ENCODE measurements around the gene IQCB1. TPM values are rescaled to one million over a fixed set of nuclear protein-coding genes. Genes with fewer than 3 reads are reported as not detected.
"Not testable (repeated sequence)": the region's sequence is repeated elsewhere in the genome, so short reads cannot be mapped to it uniquely, and the experiment has no call there.

IQCB1 gene
- total and polyA plus RNA-seq, 4 donors = 2.8 to 14.0 (median 9.4) TPM

- Histone ChIP-seq H3K27me3 (ENCODE audit: control insufficient read depth in 4 of 4, insufficient read depth in 4 of 4, low read length in 3 of 4) (no peaks in the 10 kb centered on the region), H3K9me3 (ENCODE audit: control insufficient read depth in 4 of 4, low read length in 3 of 4) (no peaks in the 10 kb centered on the region), H3K9ac (ENCODE audit: low read depth in 1 of 2, low read length in 2 of 2) (no peak overlapping the region), H3K4me1 (ENCODE audit: control insufficient read depth in 4 of 4, insufficient read depth in 4 of 4, low read length in 3 of 4) (no peaks in the 10 kb centered on the region), H3K36me3 (ENCODE audit: control insufficient read depth in 4 of 4, insufficient read depth in 3 of 4, low read depth in 1 of 4, low read length in 3 of 4) (no peaks in the 10 kb centered on the region), H3K4me3 (ENCODE audit: low read depth in 1 of 3, low read length in 3 of 3) (no peak overlapping the region), H3K27ac (ENCODE audit: low read depth in 1 of 2, low read length in 2 of 2) (no peak overlapping the region)
- DNase-seq (ENCODE audit: low spot score) = no peak
- TF ChIP-seq RAD21 (IDR thresholded peaks at IDR 0.05) = no peak
- no peak for TF ChIP-seq HNF4A (conservative IDR thresholded peaks at IDR 0.05)
- TF ChIP-seq, protein P1, sequence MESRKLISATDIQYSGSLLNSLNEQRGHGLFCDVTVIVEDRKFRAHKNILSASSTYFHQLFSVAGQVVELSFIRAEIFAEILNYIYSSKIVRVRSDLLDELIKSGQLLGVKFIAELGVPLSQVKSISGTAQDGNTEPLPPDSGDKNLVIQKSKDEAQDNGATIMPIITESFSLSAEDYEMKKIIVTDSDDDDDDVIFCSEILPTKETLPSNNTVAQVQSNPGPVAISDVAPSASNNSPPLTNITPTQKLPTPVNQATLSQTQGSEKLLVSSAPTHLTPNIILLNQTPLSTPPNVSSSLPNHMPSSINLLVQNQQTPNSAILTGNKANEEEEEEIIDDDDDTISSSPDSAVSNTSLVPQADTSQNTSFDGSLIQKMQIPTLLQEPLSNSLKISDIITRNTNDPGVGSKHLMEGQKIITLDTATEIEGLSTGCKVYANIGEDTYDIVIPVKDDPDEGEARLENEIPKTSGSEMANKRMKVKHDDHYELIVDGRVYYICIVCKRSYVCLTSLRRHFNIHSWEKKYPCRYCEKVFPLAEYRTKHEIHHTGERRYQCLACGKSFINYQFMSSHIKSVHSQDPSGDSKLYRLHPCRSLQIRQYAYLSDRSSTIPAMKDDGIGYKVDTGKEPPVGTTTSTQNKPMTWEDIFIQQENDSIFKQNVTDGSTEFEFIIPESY (IDR thresholded peaks at IDR 0.05) = no peak
- TF ChIP-seq EGR1 (IDR thresholded peaks at IDR 0.05; ENCODE audit: low read depth in 2 of 2) = no peak
- no peak for TF ChIP-seq REST (IDR thresholded peaks at IDR 0.05)
- no peak for TF ChIP-seq MAX (IDR thresholded peaks at IDR 0.05)
- TF ChIP-seq HNF4G (IDR thresholded peaks at IDR 0.05) = no peak
- TF ChIP-seq NR2F2 (IDR thresholded peaks at IDR 0.05) = no peak
- no peak for TF ChIP-seq ATF3 (IDR thresholded peaks at IDR 0.05)
- TF ChIP-seq GABPA (IDR thresholded peaks at IDR 0.05 in 1 of 2, conservative IDR thresholded peaks at IDR 0.05 in 1 of 2) = no peak
- TF ChIP-seq FOXA2 (IDR thresholded peaks at IDR 0.05) = no peak
- TF ChIP-seq, protein P2, sequence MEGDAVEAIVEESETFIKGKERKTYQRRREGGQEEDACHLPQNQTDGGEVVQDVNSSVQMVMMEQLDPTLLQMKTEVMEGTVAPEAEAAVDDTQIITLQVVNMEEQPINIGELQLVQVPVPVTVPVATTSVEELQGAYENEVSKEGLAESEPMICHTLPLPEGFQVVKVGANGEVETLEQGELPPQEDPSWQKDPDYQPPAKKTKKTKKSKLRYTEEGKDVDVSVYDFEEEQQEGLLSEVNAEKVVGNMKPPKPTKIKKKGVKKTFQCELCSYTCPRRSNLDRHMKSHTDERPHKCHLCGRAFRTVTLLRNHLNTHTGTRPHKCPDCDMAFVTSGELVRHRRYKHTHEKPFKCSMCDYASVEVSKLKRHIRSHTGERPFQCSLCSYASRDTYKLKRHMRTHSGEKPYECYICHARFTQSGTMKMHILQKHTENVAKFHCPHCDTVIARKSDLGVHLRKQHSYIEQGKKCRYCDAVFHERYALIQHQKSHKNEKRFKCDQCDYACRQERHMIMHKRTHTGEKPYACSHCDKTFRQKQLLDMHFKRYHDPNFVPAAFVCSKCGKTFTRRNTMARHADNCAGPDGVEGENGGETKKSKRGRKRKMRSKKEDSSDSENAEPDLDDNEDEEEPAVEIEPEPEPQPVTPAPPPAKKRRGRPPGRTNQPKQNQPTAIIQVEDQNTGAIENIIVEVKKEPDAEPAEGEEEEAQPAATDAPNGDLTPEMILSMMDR (IDR thresholded peaks at IDR 0.05; ENCODE audit: low read depth, low read length, missing input control) = no peak
- no peak for TF ChIP-seq SP1 (IDR thresholded peaks at IDR 0.05)
- no peak for TF ChIP-seq FOXA1 (IDR thresholded peaks at IDR 0.05)
- no peak for TF ChIP-seq YY1 (IDR thresholded peaks at IDR 0.05)
- no peak for TF ChIP-seq JUND (IDR thresholded peaks at IDR 0.05)
- TF ChIP-seq TAF1 (conservative IDR thresholded peaks at IDR 0.05) = no peak
- TF ChIP-seq RXRA (IDR thresholded peaks at IDR 0.05) = no peak
Measured at GRCh38 chr3:121863801-121864200, 28.9 kb upstream of the IQCB1 start.

GRCh38 chr3:121863247-121863646 is 28.4 kb upstream of the IQCB1 start:
- H3K27me3 ChIP-seq (ENCODE audit: control insufficient read depth in 4 of 4, insufficient read depth in 4 of 4, low read length in 3 of 4); H3K4me3 ChIP-seq (ENCODE audit: low read depth in 1 of 3, low read length in 3 of 3); H3K36me3 ChIP-seq (ENCODE audit: control insufficient read depth in 4 of 4, insufficient read depth in 3 of 4, low read depth in 1 of 4, low read length in 3 of 4); H3K9ac ChIP-seq (ENCODE audit: low read depth in 1 of 2, low read length in 2 of 2); H3K4me1 ChIP-seq (ENCODE audit: control insufficient read depth in 4 of 4, insufficient read depth in 4 of 4, low read length in 3 of 4); H3K9me3 ChIP-seq (ENCODE audit: control insufficient read depth in 4 of 4, low read length in 3 of 4); DNase-seq (ENCODE audit: low spot score); H3K27ac ChIP-seq (ENCODE audit: low read depth in 1 of 2, low read length in 2 of 2): not testable (repeated sequence)
- 96% methylated on average over 9 of the region's 9 CpGs for WGBS

DNA sequence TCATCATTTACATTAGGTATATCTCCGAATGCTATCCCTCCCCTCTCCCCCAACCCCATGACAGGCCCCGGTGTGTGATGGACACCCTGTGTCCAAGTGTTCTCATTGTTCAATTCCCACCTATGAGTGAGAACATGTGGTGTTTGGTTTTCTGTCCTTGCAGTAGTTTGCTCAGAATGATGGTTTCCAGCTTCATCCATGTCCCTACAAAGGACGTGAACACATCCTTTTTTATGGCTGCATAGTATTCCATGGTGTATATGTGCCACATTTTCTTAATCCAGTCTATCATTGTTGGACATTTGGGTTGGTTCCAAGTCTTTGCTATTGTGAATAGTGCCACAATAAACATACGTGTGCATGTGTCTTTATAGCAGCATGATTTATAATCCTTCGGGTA is 22.9 kb upstream of the IQCB1 start:
- H3K9me3 ChIP-seq (ENCODE audit: control insufficient read depth in 4 of 4, low read length in 3 of 4); H3K4me3 ChIP-seq (ENCODE audit: low read depth in 1 of 3, low read length in 3 of 3); H3K27me3 ChIP-seq (ENCODE audit: control insufficient read depth in 4 of 4, insufficient read depth in 4 of 4, low read length in 3 of 4); H3K36me3 ChIP-seq (ENCODE audit: control insufficient read depth in 4 of 4, insufficient read depth in 3 of 4, low read depth in 1 of 4, low read length in 3 of 4); H3K27ac ChIP-seq (ENCODE audit: low read depth in 1 of 2, low read length in 2 of 2); H3K9ac ChIP-seq (ENCODE audit: low read depth in 1 of 2, low read length in 2 of 2); DNase-seq (ENCODE audit: low spot score); H3K4me1 ChIP-seq (ENCODE audit: control insufficient read depth in 4 of 4, insufficient read depth in 4 of 4, low read length in 3 of 4): not testable (repeated sequence)
- WGBS = 98% methylated on average over 4 of the region's 5 CpGs
